GM12801 (cell line): Measurements from ENCODE around the gene SCGB2A2.

ENCODE experiments used
- CTCF ChIP-seq: IDR thresholded peaks from one replicate; pipeline ENCODE4 v1.5.1; 2011; ENCODE audit warnings: control low read depth; ENCODE audit not compliant: insufficient read length; ENCODE audit errors: extremely low read depth

The SCGB2A2 gene

GRCh38 chr11:62298975-62299374 lies 29.0 kb downstream of the SCGB2A2 start, which contains the start of gene SCGB1D4:
SCGB1D4 (minus strand) TSS chr11:62299075; CDS start chr11:62299010, 65 bp downstream.
- no peak for TF ChIP-seq CTCF

- TF ChIP-seq CTCF: no peak
Observed at GRCh38 chr11:62306227-62306626, 36.3 kb downstream of the SCGB2A2 start.

GRCh38 chr11:62307950-62308349 lies 38.0 kb downstream of the SCGB2A2 start:
- TF ChIP-seq CTCF: no peak

GRCh38 chr11:62309991-62310390 lies 40.0 kb downstream of the SCGB2A2 start:
- no peak for TF ChIP-seq CTCF

- TF ChIP-seq CTCF: no peak
Observed at GRCh38 chr11:62315431-62315830, 45.5 kb downstream of the SCGB2A2 start.

GRCh38 chr11:62322524-62322923 lies 52.6 kb downstream of the SCGB2A2 start:
- no peak for TF ChIP-seq CTCF
